Choroid plexus epithelial cell (primary cell): ENCODE results near the gene PEX16.
"Not testable (repeated sequence)": the region's sequence is repeated elsewhere in the genome, so short reads cannot be mapped to it uniquely, and the experiment has no call there.

Experiments
- DNase-seq: peaks from one replicate; pipeline ENCODE4 v3.0.0-alpha.2; 2010; ENCODE audit warnings: low read depth
- H3K4me3 ChIP-seq: 2 replicates; pipeline ENCODE4 v1.5.1; 2011; ENCODE audit warnings: low read depth, mild to moderate bottlenecking, control low read depth, low read length, moderate library complexity
- CTCF ChIP-seq: conservative IDR thresholded peaks from 2 replicates; pipeline ENCODE4 v1.5.1; 2011; ENCODE audit warnings: low read depth, mild to moderate bottlenecking, control low read depth, inconsistent platforms, low read length, moderate library complexity

PEX16 gene

GRCh38 chr11:45909594-45910475 lies 7.8 kb downstream of the PEX16 start:
- H3K4me3 ChIP-seq, result no peak overlapping the region
- TF ChIP-seq CTCF, result no peak
- DNase-seq, result no peak

GRCh38 chr11:45907911-45908370 lies 9.7 kb downstream of the PEX16 start:
- no peak for TF ChIP-seq CTCF

GRCh38 chr11:45906965-45907611 lies 10.6 kb downstream of the PEX16 start, which contains the start of gene FREY1:
Gene FREY1 (minus strand): TSS chr11:45907271. CDS start chr11:45907245, 26 bp downstream.
- H3K4me3 ChIP-seq, result no peak within 1 kb of the TSS
- no peak for TF ChIP-seq CTCF
- no peak for DNase-seq

More at GRCh38 chr11:45907911-45908370, 9.7 kb downstream of the PEX16 start:
- no peak overlapping the region for H3K4me3 ChIP-seq
- no peak for DNase-seq

- H3K4me3 ChIP-seq, result no peak overlapping the region
- no peak for TF ChIP-seq CTCF
- no peak for DNase-seq
Observed at GRCh38 chr11:45906096-45906682, 11.5 kb downstream of the PEX16 start.

GRCh38 chr11:45905576-45905975 lies 12.1 kb downstream of the PEX16 start:
- not testable (repeated sequence) for H3K4me3 ChIP-seq, DNase-seq

GRCh38 chr11:45905095-45905494 lies 12.6 kb downstream of the PEX16 start:
- DNase-seq, result no peak

More at GRCh38 chr11:45905095-45905494, 12.6 kb downstream of the PEX16 start:
- H3K4me3 ChIP-seq, result no peak overlapping the region
- TF ChIP-seq CTCF, result no peak
